GM12878 (cell line): ENCODE results near the gene SMIM38. TPM values are rescaled to one million over a fixed set of nuclear protein-coding genes. Genes with fewer than 3 reads are reported as not detected.

Source experiments
- ATAC-seq: fragments of 200-7000 bp; cut with Tn5 transposase; 3 replicates; pipeline ENCODE4 v1.9.1; 2020; ENCODE audit warnings: mild to moderate bottlenecking, moderate library complexity
- BruUV-seq: library from RNA; stranded (reverse); fragments of 400-500 nt; replicated peaks from 2 replicates; lab custom pipeline; 2021; lab: Mats Ljungman, UMichigan
- CTCF ChIA-PET: fragments of 300-600 bp; sonication (Branson Sonifier 250); formaldehyde crosslinking; extraction: SDS; loops from one replicate; lab custom pipeline; 2021; ENCODE audit warnings: inconsistent platforms; lab: Yijun Ruan, JAX
- POLR2A ChIA-PET: fragments of 350-600 bp; formaldehyde crosslinking; extraction: SDS; loops from one replicate; lab custom pipeline; 2021; ENCODE audit warnings: inconsistent platforms; lab: Charles Lee
- RAD21 ChIA-PET: fragments of 300-600 bp; sonication (Branson Sonifier 250); formaldehyde crosslinking; loops from one replicate; lab custom pipeline; 2023; ENCODE audit warnings: antibody characterized with exemption; ENCODE audit not compliant: unreplicated experiment; lab: Charles Lee
- SMC1A ChIA-PET: fragments of 300-600 bp; sonication (Branson Sonifier 250); formaldehyde crosslinking; loops from one replicate; lab custom pipeline; 2023; ENCODE audit not compliant: unreplicated experiment, uncharacterized antibody; lab: Charles Lee
- DNase-seq: peaks from one replicate; pipeline ENCODE4 v3.0.0-alpha.2; 2011; ENCODE audit warnings: low read depth, low spot score
- FAIRE-seq: peaks from 3 replicates; lab custom pipeline; 2011; peaks lifted over from hg19 to GRCh38; lab: Jason Lieb, UNC
- H2AFZ ChIP-seq: 2 replicates; pipeline ENCODE4 v1.6.0; 2011; ENCODE audit warnings: low read depth, low read length, control low read depth; ENCODE audit not compliant: control insufficient read depth
- H3K27ac ChIP-seq: 2 replicates; pipeline ENCODE4 v1.5.1; 2011; ENCODE audit warnings: control low read depth; ENCODE audit not compliant: control insufficient read depth, insufficient read depth
- H3K27me3 ChIP-seq, 2 experiments: replicated peaks in 1 of 2; 2 replicates each; pipeline versions ENCODE4 v1.6.0 to v1.6.1; 2011; ENCODE audit warnings: low read length in 1 of 2; ENCODE audit not compliant: control insufficient read depth in 2 of 2, insufficient read depth in 2 of 2
- H3K36me3 ChIP-seq, 2 experiments: 2 replicates each; pipeline ENCODE4 v1.5.1; 2011; ENCODE audit warnings: low read length in 1 of 2; ENCODE audit not compliant: control insufficient read depth in 2 of 2, insufficient read depth in 2 of 2
- H3K4me1 ChIP-seq: 2 replicates; pipeline ENCODE4 v1.6.1; 2011; ENCODE audit warnings: mild to moderate bottlenecking, low read length, moderate library complexity, mixed read lengths; ENCODE audit not compliant: control insufficient read depth, insufficient read depth
- H3K4me2 ChIP-seq: 2 replicates; pipeline ENCODE4 v1.6.0; 2011; ENCODE audit warnings: control low read depth; ENCODE audit not compliant: control insufficient read depth, insufficient read depth
- H3K4me3 ChIP-seq: fragments of 200-600 bp; sonication (generic); 2 replicates; pipeline ENCODE4 v1.5.1; 2016
- H3K79me2 ChIP-seq: 2 replicates; pipeline ENCODE4 v1.6.0; 2011; ENCODE audit warnings: low read length; ENCODE audit not compliant: control insufficient read depth, insufficient read depth
- H3K9ac ChIP-seq: 2 replicates; pipeline ENCODE4 v1.8.0; 2011; ENCODE audit warnings: low read length, control low read depth, mixed read lengths; ENCODE audit not compliant: control insufficient read depth, insufficient read depth
- H3K9me3 ChIP-seq: replicated peaks from 3 replicates; pipeline ENCODE4 v1.5.1; 2011; ENCODE audit warnings: mild to moderate bottlenecking, low read length; ENCODE audit not compliant: control insufficient read depth, insufficient read depth
- H4K20me1 ChIP-seq: 2 replicates; pipeline ENCODE4 v1.6.0; 2011; ENCODE audit not compliant: control insufficient read depth, insufficient read depth
- ATF7 ChIP-seq: fragments of 450-650 bp; IDR thresholded peaks from 2 replicates; pipeline ENCODE4 v1.6.1; 2016; ENCODE audit warnings: low read depth, mild to moderate bottlenecking
- CBX3 ChIP-seq: fragments of 200-600 bp; sonication (generic); IDR thresholded peaks from 2 replicates; pipeline ENCODE4 v1.6.1; 2016; ENCODE audit warnings: low read depth, borderline replicate concordance
- POLR2AphosphoS5 ChIP-seq: IDR thresholded peaks from 2 replicates; pipeline ENCODE4 v1.6.1; 2011; ENCODE audit warnings: mild to moderate bottlenecking, low read length, inconsistent platforms
- RAD21 ChIP-seq: IDR thresholded peaks from 2 replicates; pipeline ENCODE4 v1.6.1; 2011; ENCODE audit warnings: mild to moderate bottlenecking, low read depth, low read length, moderate library complexity; ENCODE audit not compliant: insufficient read depth
- RELA ChIP-seq: fragments of 450-650 bp; IDR thresholded peaks from 2 replicates; pipeline ENCODE4 v1.8.0; 2014; ENCODE audit warnings: borderline replicate concordance; ENCODE audit not compliant: partially characterized antibody
- WGBS: methylation state at CpG from one replicate; pipeline ENCODE4 v1.1.6; 2016; ENCODE audit warnings: low lambda C conversion rate; ENCODE audit not compliant: insufficient replicate concordance, insufficient coverage; ENCODE audit errors: missing lambda C conversion rate; 5-methylcytosine and 5-hydroxymethylcytosine counted together
- in situ Hi-C: fragments of 300-500 bp; cut with MboI; formaldehyde crosslinking; loops from 9 replicates; pipeline ENCODE4 v1.14.3; 2018; ENCODE audit warnings: mixed read lengths
- intact Hi-C: fragments of 100-400 bp; cut with micrococcal nuclease; formaldehyde crosslinking; loops from one replicate; pipeline ENCODE4 v1.14.2; 2022; ENCODE audit not compliant: unreplicated experiment
- polyA plus RNA-seq, 11 experiments: library from polyadenylated mRNA; depleted of rRNA in 4 of 11; unstranded in 6 of 11; stranded (reverse) in 5 of 11; fragments of >200 nt; fragmentation: Nextera tagmentation in 4 of 11; fragmentation: Illumina TruSeq in 1 of 11; extraction: Ambion mirVana in 4 of 11; extraction: Trizol in 1 of 11; gene quantifications; 1 replicate in 1 of 11; 2 replicates in 10 of 11; pipeline versions ENCODE4 v1.2.1 to v1.2.3, GENCODE V29; 2011 to 2016; ENCODE audit warnings: inconsistent platforms in 2 of 11, missing spikeins in 2 of 11, low read depth in 1 of 11
- total RNA-seq, 4 experiments: library from RNA; depleted of rRNA in 3 of 4; stranded (reverse); fragments of >200 nt in 3 of 4; fragmentation: Illumina TruSeq in 1 of 4; extraction: Trizol in 1 of 4; gene quantifications; 2 replicates each; pipeline versions ENCODE4 v1.2.1 to v1.2.3, GENCODE V29; 2013 to 2021

Gene SMIM38
- total and polyA plus RNA-seq, 10 of the 15 experiments (the other 5 are each of a cell fraction or from before 2014, with no cell fraction given): 0.15 to 5.0 (median 2.1) TPM; not detected in 1

DNA sequence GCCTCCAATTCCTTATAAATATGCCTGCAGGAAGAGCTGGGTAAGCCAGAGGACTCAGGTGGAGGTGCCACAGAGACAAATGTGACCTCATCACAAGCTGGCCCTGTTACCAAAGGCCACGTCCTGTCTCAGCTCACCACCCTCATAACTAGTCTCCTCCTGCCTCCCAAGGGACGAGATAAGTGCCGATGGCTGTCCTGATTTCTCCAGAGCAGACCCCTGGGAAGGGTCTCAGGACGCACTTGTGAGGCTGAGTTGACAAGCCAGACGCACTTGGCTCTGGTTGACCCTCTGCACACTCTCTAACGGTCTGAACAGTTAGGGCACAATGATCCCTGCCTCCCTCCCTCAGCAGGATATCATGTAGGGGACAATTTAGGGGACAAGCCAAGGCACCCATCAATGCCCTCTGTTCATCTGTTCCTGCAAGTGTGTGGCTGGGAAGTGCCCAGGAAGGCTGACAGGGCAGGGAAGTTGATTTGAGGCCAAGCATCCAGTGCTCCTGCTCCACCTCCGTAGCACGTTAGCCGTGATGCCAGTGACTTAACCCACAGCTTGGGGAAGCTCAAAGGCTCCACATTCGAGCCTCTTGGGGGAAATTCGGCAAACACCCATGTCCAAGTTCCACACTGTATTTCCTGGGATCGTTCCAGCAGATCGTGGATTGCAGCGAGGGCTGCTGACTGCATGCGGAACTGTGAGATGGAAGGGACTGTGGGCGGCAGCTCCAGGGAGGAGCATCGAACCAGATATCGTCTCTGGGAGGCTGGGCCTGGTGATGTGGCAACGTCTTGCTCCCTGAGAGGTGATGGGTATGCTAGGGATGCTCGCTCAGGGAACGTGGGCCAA, 2.8 kb downstream of the SMIM38 start:
- ChIA-PET RAD21 (interaction anchor here (2.0 kb wide), 1 partner anchor 53 kb away, joined by 6 read pairs; no protein-coding TSS in a partner anchor), SMC1A (interaction anchor here (5.5 kb wide), 1 partner anchor 8 kb away, joined by 35 read pairs; no protein-coding TSS in a partner anchor), CTCF (interaction anchor here (2.7 kb wide), 1 partner anchor 57 kb away, joined by 7 read pairs; no protein-coding TSS in a partner anchor), POLR2A (interaction anchor here (0.7 to 2.8 kb wide), 4 partner anchors 13 to 139 kb away, joined by 3 to 8 read pairs (median 5); no protein-coding TSS in a partner anchor)
- Histone ChIP-seq H3K9ac (no peak overlapping the region), H3K9me3 (peaks cover 1% of the 10 kb centered on the region; the same call in 2 of the 3 replicates), H3K4me1 (peaks cover 30% of the 10 kb centered on the region), H3K36me3 (no peaks in the 10 kb centered on the region), H3K27me3 (no peaks in the 10 kb centered on the region), H2AFZ (no peak overlapping the region), H3K79me2 (peaks cover 5% of the 10 kb centered on the region), H3K27ac (no peak overlapping the region), H3K4me3 (no peak overlapping the region), H3K4me2 (peak overlapping the region; percentile 73; the same call in 1 of the 2 replicates), H4K20me1 (no peaks in the 10 kb centered on the region)
- in situ Hi-C loops (no loop called here), intact Hi-C loops (no loop called here)
- DNase-seq (no peak), FAIRE-seq (peak; percentile 61), ATAC-seq (no peak)
- no TSS peak for BruUV-seq
- WGBS: 85% methylated on average over 21 of the region's 21 CpGs
- TF ChIP-seq RAD21: no peak
- TF ChIP-seq POLR2AphosphoS5: peak; percentile 37; the same call in 1 of the 2 replicates
- TF ChIP-seq CBX3: no peak
- no peak for TF ChIP-seq ATF7
- no peak for TF ChIP-seq RELA
